22Rv1 (cell line): ENCODE measurements around the gene ADGRL3.

Experiments used
- ZFX ChIP-seq: fragments of 450-650 bp; IDR thresholded peaks from 2 replicates; pipeline ENCODE4 v1.6.1; 2017; ENCODE audit warnings: antibody characterized with exemption, borderline replicate concordance
- TF ChIP-seq, protein P1 (sequence below): fragments of 450-650 bp; IDR thresholded peaks from 2 replicates; pipeline ENCODE4 v1.5.1; 2017; ENCODE audit warnings: mild to moderate bottlenecking

DNA sequence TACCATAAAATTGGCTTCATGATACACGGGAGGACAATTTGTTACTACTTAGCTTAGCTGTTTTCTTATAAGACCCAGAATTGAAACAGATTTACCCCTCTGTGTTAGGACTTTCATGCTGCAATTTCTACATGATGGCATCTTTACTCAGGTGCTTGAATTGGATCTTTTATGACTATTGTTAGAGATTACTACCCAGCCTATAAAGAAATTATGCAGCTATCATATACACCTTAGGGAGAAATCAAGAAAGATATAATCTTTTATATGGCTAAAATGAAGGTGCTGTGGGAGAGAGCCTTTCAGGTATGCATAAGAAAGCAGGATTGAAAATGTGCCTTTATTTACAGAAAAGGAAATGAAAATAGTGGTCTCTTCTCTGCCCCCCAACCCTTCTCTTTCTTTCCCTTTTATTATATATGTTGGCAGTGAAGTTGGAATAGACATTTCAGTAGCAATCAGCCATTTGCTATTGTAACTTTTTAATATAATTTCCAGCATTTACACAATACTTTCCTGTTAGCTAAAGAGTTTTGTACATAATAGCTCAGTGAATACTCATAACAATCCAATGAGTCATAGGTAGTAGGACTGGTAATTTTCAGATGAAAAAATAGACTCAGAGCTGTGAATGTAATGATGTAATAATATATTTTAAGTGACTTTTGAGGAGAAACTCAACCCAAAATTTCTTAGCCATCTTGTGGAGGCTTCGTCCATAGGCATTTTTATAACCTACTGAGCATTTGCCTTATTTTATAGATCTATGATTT, 311.8 kb downstream of the ADGRL3 start:
- TF ChIP-seq, protein P1, sequence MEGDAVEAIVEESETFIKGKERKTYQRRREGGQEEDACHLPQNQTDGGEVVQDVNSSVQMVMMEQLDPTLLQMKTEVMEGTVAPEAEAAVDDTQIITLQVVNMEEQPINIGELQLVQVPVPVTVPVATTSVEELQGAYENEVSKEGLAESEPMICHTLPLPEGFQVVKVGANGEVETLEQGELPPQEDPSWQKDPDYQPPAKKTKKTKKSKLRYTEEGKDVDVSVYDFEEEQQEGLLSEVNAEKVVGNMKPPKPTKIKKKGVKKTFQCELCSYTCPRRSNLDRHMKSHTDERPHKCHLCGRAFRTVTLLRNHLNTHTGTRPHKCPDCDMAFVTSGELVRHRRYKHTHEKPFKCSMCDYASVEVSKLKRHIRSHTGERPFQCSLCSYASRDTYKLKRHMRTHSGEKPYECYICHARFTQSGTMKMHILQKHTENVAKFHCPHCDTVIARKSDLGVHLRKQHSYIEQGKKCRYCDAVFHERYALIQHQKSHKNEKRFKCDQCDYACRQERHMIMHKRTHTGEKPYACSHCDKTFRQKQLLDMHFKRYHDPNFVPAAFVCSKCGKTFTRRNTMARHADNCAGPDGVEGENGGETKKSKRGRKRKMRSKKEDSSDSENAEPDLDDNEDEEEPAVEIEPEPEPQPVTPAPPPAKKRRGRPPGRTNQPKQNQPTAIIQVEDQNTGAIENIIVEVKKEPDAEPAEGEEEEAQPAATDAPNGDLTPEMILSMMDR = no peak
- no peak for TF ChIP-seq ZFX
